SU-DHL-6 (cell line): Measurements from ENCODE around the gene PCDHA8.

Experiments
- CTCF ChIP-seq: fragments of 200-600 bp; sonication (generic); IDR thresholded peaks from one replicate; pipeline ENCODE4 v1.5.1; 2017; ENCODE audit warnings: antibody characterized with exemption, mild to moderate bottlenecking, low read length, moderate library complexity; ENCODE audit not compliant: insufficient read depth, poor library complexity, severe bottlenecking
- EZH2phosphoT487 ChIP-seq: fragments of 200-600 bp; sonication (generic), shearing (Covaris generic); conservative IDR thresholded peaks from 2 replicates; pipeline ENCODE4 v1.6.1; 2018; ENCODE audit warnings: mild to moderate bottlenecking, antibody characterized with exemption, low read length, moderate library complexity, mixed read lengths

GRCh38 chr5:140801494-140801841, 39.5 kb upstream of the PCDHA8 start:
- TF ChIP-seq EZH2phosphoT487, result no peak
- no peak for TF ChIP-seq CTCF
